B cell (primary cell): Measurements from ENCODE around the gene TM4SF20. TPM values are rescaled to one million over a fixed set of nuclear protein-coding genes. Genes with fewer than 3 reads are reported as not detected.

Source experiments
- ATAC-seq: fragments of 200-7000 bp; cut with Tn5 transposase; one replicate; pipeline ENCODE4 v1.10.0; 2021; ENCODE audit warnings: low read depth, mild to moderate bottlenecking, moderate number of reproducible peaks, moderate library complexity
- CTCF ChIA-PET: fragments of 350-600 bp; sonication (Branson Sonifier 250); formaldehyde crosslinking; loops from one replicate; lab custom pipeline; 2021; ENCODE audit warnings: antibody characterized with exemption, inconsistent platforms; lab: Charles Lee
- POLR2A ChIA-PET: fragments of 350-600 bp; sonication (Branson Sonifier 250); formaldehyde crosslinking; loops from one replicate; lab custom pipeline; 2021; ENCODE audit warnings: antibody characterized with exemption; lab: Charles Lee
- DNase-seq: peaks from one replicate; pipeline ENCODE4 v3.0.0; 2013
- H2AFZ ChIP-seq: 2 replicates; pipeline ENCODE4 v1.6.1; 2012; ENCODE audit warnings: mild to moderate bottlenecking, low read depth, low read length; ENCODE audit not compliant: insufficient read depth, poor library complexity, severe bottlenecking
- H3K27ac ChIP-seq, 2 donors: 1 replicate in 1 of 2; 2 replicates in 1 of 2; pipeline ENCODE4 v1.5.1; 2012 to 2013; ENCODE audit warnings: low read length in 2 of 2, mild to moderate bottlenecking in 2 of 2, moderate library complexity in 1 of 2
- H3K27me3 ChIP-seq, 4 experiments: fragments of 200-600 bp in 1 of 4; sonication (generic) in 1 of 4; replicated peaks in 1 of 4; 1 replicate in 2 of 4; 2 replicates in 2 of 4; pipeline versions ENCODE4 v1.6.1 to v1.7.0; 2013 to 2016; ENCODE audit warnings: low read length in 3 of 4, mild to moderate bottlenecking in 2 of 4, mixed read lengths in 1 of 4, moderate library complexity in 1 of 4; ENCODE audit not compliant: insufficient read depth in 4 of 4, control insufficient read depth in 3 of 4; ENCODE audit errors: control extremely low read depth in 1 of 4
- H3K36me3 ChIP-seq, 2 experiments: replicated peaks in 1 of 2; 1 replicate in 1 of 2; 2 replicates in 1 of 2; pipeline versions ENCODE4 v1.6.1 to v1.7.1; 2013; ENCODE audit warnings: low read length in 1 of 2; ENCODE audit not compliant: insufficient read depth in 2 of 2, control insufficient read depth in 1 of 2; ENCODE audit errors: control extremely low read depth in 1 of 2, extremely low read depth in 1 of 2
- H3K4me1 ChIP-seq, 2 donors: fragments of 200-600 bp in 1 of 2; sonication (generic) in 1 of 2; 1 replicate in 1 of 2; 2 replicates in 1 of 2; pipeline versions ENCODE4 v1.5.1 to v1.6.1; 2013 to 2017; ENCODE audit warnings: low read length in 2 of 2; ENCODE audit not compliant: control insufficient read depth in 2 of 2, insufficient read depth in 2 of 2
- H3K4me2 ChIP-seq: replicated peaks from 2 replicates; pipeline ENCODE3; 2012; ENCODE audit warnings: mild to moderate bottlenecking, low read depth, low read length; ENCODE audit not compliant: poor library complexity, severe bottlenecking
- H3K4me3 ChIP-seq, 5 experiments: fragments of 200-600 bp in 1 of 5; sonication (generic) in 1 of 5; 1 replicate in 3 of 5; 2 replicates in 2 of 5; pipeline versions ENCODE4 v1.5.1 to v1.7.0; 2011 to 2016; ENCODE audit warnings: low read length in 4 of 5, mild to moderate bottlenecking in 4 of 5, low read depth in 2 of 5, control low read depth in 1 of 5, moderate library complexity in 1 of 5; ENCODE audit not compliant: insufficient read depth in 1 of 5; ENCODE audit errors: control extremely low read depth in 1 of 5, extremely low read depth in 1 of 5
- H3K79me2 ChIP-seq: fragments of 200-600 bp; sonication (generic); one replicate; pipeline ENCODE4 v1.6.0; 2016; ENCODE audit warnings: low read length; ENCODE audit not compliant: control insufficient read depth, insufficient read depth
- H3K9ac ChIP-seq: fragments of 200-600 bp; sonication (generic); 2 replicates; pipeline ENCODE4 v1.6.1; 2017; ENCODE audit warnings: mild to moderate bottlenecking, low read length, moderate library complexity
- H3K9me3 ChIP-seq, 3 donors: one replicate each; pipeline versions ENCODE4 v1.6.1 to v1.7.1; 2013; ENCODE audit warnings: low read length in 2 of 3; ENCODE audit not compliant: control insufficient read depth in 2 of 3, insufficient read depth in 1 of 3; ENCODE audit errors: control extremely low read depth in 1 of 3
- H4K20me1 ChIP-seq: 2 replicates; pipeline ENCODE4 v1.6.0; 2012; ENCODE audit warnings: mild to moderate bottlenecking, low read length; ENCODE audit not compliant: insufficient read depth, control insufficient read depth, poor library complexity, severe bottlenecking
- H3K27ac Mint-ChIP-seq: one replicate; pipeline ENCODE4 v1.8.0; 2021; ENCODE audit warnings: mixed read lengths
- H3K27me3 Mint-ChIP-seq: one replicate; pipeline ENCODE4 v1.8.0; 2021; ENCODE audit warnings: mixed read lengths
- H3K4me1 Mint-ChIP-seq: one replicate; pipeline ENCODE4 v1.8.0; 2021; ENCODE audit warnings: mixed read lengths
- H3K4me3 Mint-ChIP-seq: one replicate; pipeline ENCODE4 v1.8.0; 2021; ENCODE audit warnings: mixed read lengths
- H3K9me3 Mint-ChIP-seq: one replicate; pipeline ENCODE4 v1.8.0; 2022; ENCODE audit warnings: mixed read lengths; ENCODE audit not compliant: insufficient read depth
- EZH2 ChIP-seq: IDR thresholded peaks from 2 replicates; pipeline ENCODE4 v1.6.1; 2012; ENCODE audit warnings: borderline replicate concordance, low read depth, mild to moderate bottlenecking, moderate library complexity, low read length; ENCODE audit not compliant: insufficient read depth, poor library complexity, severe bottlenecking
- WGBS: methylation state at CpG from one replicate; pipeline ENCODE4 v1.1.5; 2013; ENCODE audit warnings: missing lambda C conversion rate; ENCODE audit not compliant: insufficient coverage; 5-methylcytosine and 5-hydroxymethylcytosine counted together
- intact Hi-C: fragments of 100-400 bp; cut with micrococcal nuclease; formaldehyde crosslinking; loops from one replicate; pipeline ENCODE4 v1.10.0; 2022
- polyA plus RNA-seq: library from polyadenylated mRNA; depleted of rRNA; stranded (reverse); fragments of >200 nt; gene quantifications from 2 replicates; pipeline ENCODE4 v1.2.3, GENCODE V29; 2012
- total RNA-seq, 2 donors: library from RNA; stranded (reverse); fragments of 120-200 nt in 1 of 2; gene quantifications; 1 replicate in 1 of 2; 2 replicates in 1 of 2; pipeline versions ENCODE4 v1.2.3 to v1.2.4, GENCODE V29; 2013 to 2022
- TF ChIP-seq, protein P1 (sequence below): fragments of 200-600 bp; IDR thresholded peaks from one replicate; pipeline ENCODE4 v1.8.0; 2022; ENCODE audit warnings: antibody characterized with exemption, mild to moderate bottlenecking

Gene TM4SF20
- total and polyA plus RNA-seq, 2 donors (not counting 1 experiment from before 2014, with no cell fraction given), result not detected

DNA sequence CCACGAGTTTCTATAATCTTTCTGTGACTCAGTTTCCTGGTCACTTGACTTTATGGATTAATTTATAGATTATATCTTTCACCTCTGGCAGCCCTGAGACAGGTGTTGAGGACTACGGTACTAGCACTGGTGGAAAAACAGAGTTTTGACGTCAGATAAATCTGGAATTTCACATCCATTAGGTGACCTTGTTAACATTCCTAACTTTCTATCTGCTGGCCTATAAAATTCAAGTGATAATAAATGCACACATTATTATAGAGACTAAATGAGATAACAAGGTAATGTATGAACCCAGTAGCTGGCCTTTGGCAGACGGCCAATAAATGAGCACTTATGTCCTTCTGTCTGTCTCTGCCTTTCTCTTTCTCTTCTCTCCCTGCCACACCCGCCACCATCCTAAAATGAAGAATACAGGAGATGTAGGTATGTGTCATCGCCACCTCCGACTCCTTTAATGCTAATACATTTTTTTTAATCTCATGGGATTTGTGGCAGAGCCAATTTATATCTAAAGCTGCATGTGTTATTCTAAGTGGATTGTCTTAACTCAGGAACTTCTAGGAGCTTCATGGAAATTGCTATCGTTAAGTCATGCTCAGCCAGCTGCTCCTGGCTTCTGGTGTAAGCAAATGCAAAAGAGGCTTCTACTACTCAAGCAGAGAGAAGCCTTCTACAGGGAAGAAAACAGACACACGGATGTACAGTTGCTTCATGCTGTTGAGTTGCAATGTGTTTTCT lies 2.3 kb downstream of the TM4SF20 start:
- H3K4me3 ChIP-seq, result no peak overlapping the region
- no peak overlapping the region for H3K27ac ChIP-seq
- peaks cover 1% of the 10 kb centered on the region for H3K4me1 Mint-ChIP-seq
- WGBS, result 88% methylated on average over 1 of the region's 9 CpGs
- DNase-seq (no peak), ATAC-seq (no peak)
- H3K4me3 Mint-ChIP-seq, result no peak overlapping the region
- intact Hi-C loops, result no loop called here
- H2AFZ ChIP-seq, result no peak overlapping the region
- H4K20me1 ChIP-seq, result no peaks in the 10 kb centered on the region
- POLR2A ChIA-PET, result no interaction called here
- H3K27me3 ChIP-seq, result no peaks in the 10 kb centered on the region
- CTCF ChIA-PET, result no interaction called here
- H3K36me3 ChIP-seq, result no peaks in the 10 kb centered on the region
- peaks cover 8% of the 10 kb centered on the region for H3K27me3 Mint-ChIP-seq
- H3K9ac ChIP-seq, result no peak overlapping the region
- no peaks in the 10 kb centered on the region for H3K79me2 ChIP-seq
- H3K9me3 ChIP-seq, result no peaks in the 10 kb centered on the region
- no peak overlapping the region for H3K27ac Mint-ChIP-seq
- H3K9me3 Mint-ChIP-seq, result no peaks in the 10 kb centered on the region
- no peak for TF ChIP-seq EZH2
- TF ChIP-seq, protein P1, sequence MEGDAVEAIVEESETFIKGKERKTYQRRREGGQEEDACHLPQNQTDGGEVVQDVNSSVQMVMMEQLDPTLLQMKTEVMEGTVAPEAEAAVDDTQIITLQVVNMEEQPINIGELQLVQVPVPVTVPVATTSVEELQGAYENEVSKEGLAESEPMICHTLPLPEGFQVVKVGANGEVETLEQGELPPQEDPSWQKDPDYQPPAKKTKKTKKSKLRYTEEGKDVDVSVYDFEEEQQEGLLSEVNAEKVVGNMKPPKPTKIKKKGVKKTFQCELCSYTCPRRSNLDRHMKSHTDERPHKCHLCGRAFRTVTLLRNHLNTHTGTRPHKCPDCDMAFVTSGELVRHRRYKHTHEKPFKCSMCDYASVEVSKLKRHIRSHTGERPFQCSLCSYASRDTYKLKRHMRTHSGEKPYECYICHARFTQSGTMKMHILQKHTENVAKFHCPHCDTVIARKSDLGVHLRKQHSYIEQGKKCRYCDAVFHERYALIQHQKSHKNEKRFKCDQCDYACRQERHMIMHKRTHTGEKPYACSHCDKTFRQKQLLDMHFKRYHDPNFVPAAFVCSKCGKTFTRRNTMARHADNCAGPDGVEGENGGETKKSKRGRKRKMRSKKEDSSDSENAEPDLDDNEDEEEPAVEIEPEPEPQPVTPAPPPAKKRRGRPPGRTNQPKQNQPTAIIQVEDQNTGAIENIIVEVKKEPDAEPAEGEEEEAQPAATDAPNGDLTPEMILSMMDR, result no peak
- no peak overlapping the region for H3K4me2 ChIP-seq
- no peaks in the 10 kb centered on the region for H3K4me1 ChIP-seq

GRCh38 chr2:227374158-227374557 lies 4.9 kb downstream of the TM4SF20 start:
- no peak for ATAC-seq

More at GRCh38 chr2:227374158-227374557, 4.9 kb downstream of the TM4SF20 start:
- Mint-ChIP-seq H3K9me3 (no peaks in the 10 kb centered on the region), H3K4me3 (no peak overlapping the region), H3K27ac (no peak overlapping the region), H3K27me3 (peaks cover 8% of the 10 kb centered on the region), H3K4me1 (peaks cover 1% of the 10 kb centered on the region)
- no peak overlapping the region for H3K9ac ChIP-seq
- H3K36me3 ChIP-seq, result no peaks in the 10 kb centered on the region
- H3K4me2 ChIP-seq, result no peak overlapping the region
- ChIA-PET CTCF (interaction anchor here (0.7 to 1.4 kb wide), 2 partner anchors 27 to 391 kb away, joined by 3 read pairs; no protein-coding TSS in a partner anchor), POLR2A (no interaction called here)
- intact Hi-C loops, result no loop called here
- no peak for TF ChIP-seq EZH2
- TF ChIP-seq, protein P1, result no peak
- H3K4me1 ChIP-seq, result no peaks in the 10 kb centered on the region
- no peak overlapping the region for H3K27ac ChIP-seq
- no CpG with 5 or more reads among the region's 6 CpGs for WGBS
- no peaks in the 10 kb centered on the region for H3K27me3 ChIP-seq
- H2AFZ ChIP-seq, result no peak overlapping the region
- no peaks in the 10 kb centered on the region for H3K79me2 ChIP-seq
- DNase-seq, result no peak
- H3K4me3 ChIP-seq, result no peak overlapping the region
- H3K9me3 ChIP-seq, result no peaks in the 10 kb centered on the region
- H4K20me1 ChIP-seq, result no peaks in the 10 kb centered on the region
